K562 (cell line): ENCODE data around the gene ORMDL2. TPM values are rescaled to one million over a fixed set of nuclear protein-coding genes. Genes with fewer than 3 reads are reported as not detected.

Experiments used
- BRCA1 ChIP-seq, 2 experiments: fragments of 450-650 bp in 1 of 2; sonication (generic) in 1 of 2; formaldehyde crosslinking in 1 of 2; IDR thresholded peaks; 2 replicates each; pipeline versions ENCODE4 v1.5.0 to v1.6.1; 2017 to 2020; ENCODE audit warnings: mild to moderate bottlenecking in 1 of 2, missing genetic modification reagents in 1 of 2
- BRD4 ChIP-seq: fragments of 200-600 bp; sonication (generic); IDR thresholded peaks from 2 replicates; pipeline ENCODE4 v1.6.1; 2017; ENCODE audit warnings: inconsistent platforms
- CBX2 ChIP-seq: fragments of 200-600 bp; sonication (generic); IDR thresholded peaks from one replicate; pipeline ENCODE4 v1.6.1; 2012; ENCODE audit warnings: mild to moderate bottlenecking, low read length, inconsistent platforms; ENCODE audit not compliant: insufficient read depth, poor library complexity, severe bottlenecking
- EWSR1 ChIP-seq: fragments of 450-650 bp; IDR thresholded peaks from 2 replicates; pipeline ENCODE4 v1.6.1; 2018; ENCODE audit warnings: borderline replicate concordance, mild to moderate bottlenecking, low read depth, moderate library complexity; ENCODE audit not compliant: partially characterized antibody
- FOXK2 ChIP-seq, 2 experiments: fragments of 450-650 bp; IDR thresholded peaks in 1 of 2; conservative IDR thresholded peaks in 1 of 2; 2 replicates each; pipeline ENCODE4 v1.6.1; 2016; ENCODE audit warnings: low read depth in 2 of 2, mild to moderate bottlenecking in 1 of 2
- GTF2B ChIP-seq: IDR thresholded peaks from 2 replicates; pipeline ENCODE4 v1.6.1; 2011; ENCODE audit not compliant: insufficient read length; ENCODE audit errors: extremely low read depth
- IRF1 ChIP-seq: sonication (generic); formaldehyde crosslinking; IDR thresholded peaks from 2 replicates; pipeline ENCODE4 v1.8.0; 2022; ENCODE audit warnings: missing genetic modification reagents, mild to moderate bottlenecking, borderline replicate concordance
- JUNB ChIP-seq: fragments of 450-650 bp; formaldehyde crosslinking; conservative IDR thresholded peaks from 2 replicates; pipeline ENCODE4 v1.4.0; 2020; ENCODE audit warnings: mild to moderate bottlenecking
- KAT2B ChIP-seq: IDR thresholded peaks from one replicate; pipeline ENCODE4 v1.6.1; 2012; ENCODE audit warnings: low read depth, mild to moderate bottlenecking, control low read depth, inconsistent platforms, low read length, moderate library complexity
- MAX ChIP-seq: sonication (generic); formaldehyde crosslinking; IDR thresholded peaks from 2 replicates; pipeline ENCODE4 v1.9.0; 2022; ENCODE audit warnings: mild to moderate bottlenecking, missing genetic modification reagents
- NFATC3 ChIP-seq: fragments of 450-650 bp; IDR thresholded peaks from 2 replicates; pipeline ENCODE4 v1.6.1; 2017; ENCODE audit warnings: mild to moderate bottlenecking
- NR0B1 ChIP-seq: fragments of 450-650 bp; IDR thresholded peaks from one replicate; pipeline ENCODE4 v1.6.1; 2018; ENCODE audit warnings: mild to moderate bottlenecking, moderate library complexity; ENCODE audit not compliant: partially characterized antibody
- PHB ChIP-seq: fragments of 250-450 bp; sonication (Bioruptor Pico); IDR thresholded peaks from 2 replicates; pipeline ENCODE4 v1.5.0; 2021
- PHTF2 ChIP-seq: fragments of 250-450 bp; sonication (Bioruptor Pico); IDR thresholded peaks from 2 replicates; pipeline ENCODE4 v1.5.0; 2021; ENCODE audit warnings: mild to moderate bottlenecking
- POLR2AphosphoS2 ChIP-seq: IDR thresholded peaks from 2 replicates; pipeline ENCODE4 v1.6.1; 2012; ENCODE audit warnings: low read length, improper control_type of control experiment
- SNIP1 ChIP-seq: fragments of 450-650 bp; IDR thresholded peaks from 2 replicates; pipeline ENCODE4 v1.7.1; 2017; ENCODE audit warnings: low read depth, mild to moderate bottlenecking
- SREBF2 ChIP-seq: sonication (generic); formaldehyde crosslinking; IDR thresholded peaks from 2 replicates; pipeline ENCODE4 v1.4.0; 2020; ENCODE audit warnings: mild to moderate bottlenecking, missing genetic modification reagents
- SRSF1 ChIP-seq: fragments of 200-400 bp; formaldehyde crosslinking; IDR thresholded peaks from 2 replicates; pipeline ENCODE4 v1.6.1; 2017; ENCODE audit warnings: mild to moderate bottlenecking, low read depth, low read length, moderate library complexity
- THRA ChIP-seq: fragments of 450-650 bp; IDR thresholded peaks from 2 replicates; pipeline ENCODE4 v1.6.1; 2017; ENCODE audit warnings: mild to moderate bottlenecking, moderate library complexity
- ZEB2 ChIP-seq: fragments of 450-650 bp; IDR thresholded peaks from 2 replicates; pipeline ENCODE4 v1.6.1; 2016
- ZNF175 ChIP-seq: fragments of 200-800 bp; sonication (Bioruptor generic); IDR thresholded peaks from 2 replicates; pipeline ENCODE4 v1.6.1; 2016; ENCODE audit warnings: low read depth, mild to moderate bottlenecking, missing genetic modification characterization, missing compliant biosample characterization
- ZNF274 ChIP-seq: IDR thresholded peaks from 2 replicates; pipeline ENCODE4 v1.6.1; 2011; ENCODE audit warnings: low read depth, mild to moderate bottlenecking, low read length, moderate library complexity, borderline replicate concordance
- ZZZ3 ChIP-seq: fragments of 450-650 bp; IDR thresholded peaks from 2 replicates; pipeline ENCODE4 v1.6.1; 2016; ENCODE audit warnings: antibody characterized with exemption, mild to moderate bottlenecking, moderate library complexity
- polyA plus RNA-seq, 8 experiments: library from polyadenylated mRNA; depleted of rRNA in 4 of 8; stranded (reverse) in 5 of 8; unstranded in 3 of 8; fragments of >200 nt; fragmentation: Nextera tagmentation in 2 of 8; fragmentation: Illumina TruSeq in 1 of 8; extraction: Ambion mirVana in 2 of 8; extraction: Trizol in 1 of 8; gene quantifications; 2 replicates each; pipeline versions ENCODE4 v1.2.1 to v1.2.3, GENCODE V29; 2011 to 2014; ENCODE audit warnings: inconsistent platforms in 1 of 8, missing spikeins in 1 of 8
- total RNA-seq, 7 experiments: library from RNA; depleted of rRNA in 6 of 7; stranded (reverse); fragments of >200 nt in 6 of 7; fragmentation: Illumina TruSeq in 2 of 7; extraction: Trizol in 2 of 7; gene quantifications; 2 replicates each; pipeline versions ENCODE4 v1.2.1 to v1.2.3, GENCODE V29; 2011 to 2021; ENCODE audit warnings: low replicate concordance in 1 of 7

ORMDL2 gene
- total and polyA plus RNA-seq, 9 of the 15 experiments (the other 6 are each of a cell fraction or from before 2014, with no cell fraction given): 9.9 to 113 (median 34.4) TPM

- no peak for TF ChIP-seq PHTF2
- no peak for TF ChIP-seq POLR2AphosphoS2
- no peak for TF ChIP-seq CBX2
- no peak for TF ChIP-seq ZNF274
- no peak for TF ChIP-seq ZNF175 (CRISPR knock-in tag)
- TF ChIP-seq NR0B1: no peak
- TF ChIP-seq KAT2B: no peak
- no peak for TF ChIP-seq NFATC3
- TF ChIP-seq BRCA1 (IDR thresholded peaks at IDR 0.05): no peak
- no peak for TF ChIP-seq BRCA1 (CRISPR knock-in tag; IDR thresholded peaks at IDR 0.05)
- peak; percentile 72; the same call in 1 of the 2 replicates for TF ChIP-seq BRD4
- TF ChIP-seq GTF2B: peak; percentile 55
- no peak for TF ChIP-seq PHB
- no peak for TF ChIP-seq IRF1
- no peak for TF ChIP-seq JUNB (CRISPR knock-in tag)
- TF ChIP-seq SNIP1: no peak
- no peak for TF ChIP-seq ZZZ3
- no peak; a peak in 1 of 4 replicates for TF ChIP-seq FOXK2 (conservative IDR thresholded peaks at IDR 0.05 in 1 of 2, IDR thresholded peaks at IDR 0.05 in 1 of 2; ENCODE audit: low read depth in 2 of 2)
- TF ChIP-seq SRSF1: no peak
- peak; percentile 88 for TF ChIP-seq ZEB2
- no peak for TF ChIP-seq MAX
- no peak for TF ChIP-seq SREBF2 (CRISPR knock-in tag)
- no peak for TF ChIP-seq EWSR1
- no peak for TF ChIP-seq THRA
These were observed at the start of gene ORMDL2, which contains the start of gene SARNP (continued) for GRCh38 chr12:55817345-55818139.
